ENCODE measurements around the gene UNK. TPM values are rescaled to one million over a fixed set of nuclear protein-coding genes. Genes with fewer than 3 reads are reported as not detected.

UNK gene
- total and polyA plus RNA-seq, 9 of the 15 experiments (the other 6 are each of a cell fraction or from before 2014, with no cell fraction given): 12.8 to 38.6 (median 24.8) TPM

GRCh38 chr17:75758131-75758905, 26.3 kb upstream of the UNK start (continued):
- no peak for TF ChIP-seq ZNF407 (IDR thresholded peaks at IDR 0.05; ENCODE audit: low read depth)
- 0 out of 2 replicates have a peak, but pooled peaks have one; percentile 39 for TF ChIP-seq RBM14 (IDR thresholded peaks at IDR 0.05; ENCODE audit: borderline replicate concordance, insufficient read depth, low read depth, low read length)
- no peak for TF ChIP-seq KLF13 (tag; IDR thresholded peaks at IDR 0.05; ENCODE audit: borderline replicate concordance, low read depth)
- no peak for TF ChIP-seq ZNF699 (CRISPR knock-in tag; IDR thresholded peaks at IDR 0.05; ENCODE audit: insufficient replicate concordance)
- TF ChIP-seq MTA2 (IDR thresholded peaks at IDR 0.05; ENCODE audit: low read depth): no peak
- TF ChIP-seq CEBPB (tag; IDR thresholded peaks at IDR 0.05): no peak
- no peak for TF ChIP-seq ZNF707 (CRISPR knock-in tag; conservative IDR thresholded peaks at IDR 0.05)
- no peak for TF ChIP-seq MTA3 (IDR thresholded peaks at IDR 0.05; ENCODE audit: borderline replicate concordance)
- peak; percentile 58 to 73 (median 58) for TF ChIP-seq CTCF (IDR thresholded peaks at IDR 0.05 in 2 of 3, conservative IDR thresholded peaks at IDR 0.05 in 1 of 3; ENCODE audit: insufficient read depth in 2 of 3, low read depth in 1 of 3, low read length in 3 of 3)
- TF ChIP-seq L3MBTL2 (IDR thresholded peaks at IDR 0.05): no peak
- TF ChIP-seq CREM (IDR thresholded peaks at IDR 0.05; ENCODE audit: low read depth): no peak
- TF ChIP-seq HNRNPL (IDR thresholded peaks at IDR 0.05; ENCODE audit: low read depth, low read length): 0 out of 2 replicates have a peak, but pooled peaks have one; percentile 17
- no peak for TF ChIP-seq IFI16 (CRISPR knock-in tag; IDR thresholded peaks at IDR 0.05)
- TF ChIP-seq BCOR (IDR thresholded peaks at IDR 0.05): no peak
- peak in 1 of 2 experiments; percentile 35; a peak in 2 of 4 replicates for TF ChIP-seq RAD21 (CRISPR knock-in tag; conservative IDR thresholded peaks at IDR 0.05 in 1 of 2, IDR thresholded peaks at IDR 0.05 in 1 of 2)
- 0 out of 2 replicates have a peak, but pooled peaks have one; percentile 18 for TF ChIP-seq RBFOX2 (IDR thresholded peaks at IDR 0.05; ENCODE audit: low read depth, low read length)
- TF ChIP-seq JUN (IDR thresholded peaks at IDR 0.05; ENCODE audit: borderline replicate concordance, low read depth, low read length): no peak
- TF ChIP-seq JUN (CRISPR knock-in tag; IDR thresholded peaks at IDR 0.05; ENCODE audit: borderline replicate concordance): no peak
